ENCODE data around the gene POGLUT3.

Gene POGLUT3

GRCh38 chr11:108453207-108453835 lies 44.9 kb downstream of the POGLUT3 start:
- TF ChIP-seq, protein P1, sequence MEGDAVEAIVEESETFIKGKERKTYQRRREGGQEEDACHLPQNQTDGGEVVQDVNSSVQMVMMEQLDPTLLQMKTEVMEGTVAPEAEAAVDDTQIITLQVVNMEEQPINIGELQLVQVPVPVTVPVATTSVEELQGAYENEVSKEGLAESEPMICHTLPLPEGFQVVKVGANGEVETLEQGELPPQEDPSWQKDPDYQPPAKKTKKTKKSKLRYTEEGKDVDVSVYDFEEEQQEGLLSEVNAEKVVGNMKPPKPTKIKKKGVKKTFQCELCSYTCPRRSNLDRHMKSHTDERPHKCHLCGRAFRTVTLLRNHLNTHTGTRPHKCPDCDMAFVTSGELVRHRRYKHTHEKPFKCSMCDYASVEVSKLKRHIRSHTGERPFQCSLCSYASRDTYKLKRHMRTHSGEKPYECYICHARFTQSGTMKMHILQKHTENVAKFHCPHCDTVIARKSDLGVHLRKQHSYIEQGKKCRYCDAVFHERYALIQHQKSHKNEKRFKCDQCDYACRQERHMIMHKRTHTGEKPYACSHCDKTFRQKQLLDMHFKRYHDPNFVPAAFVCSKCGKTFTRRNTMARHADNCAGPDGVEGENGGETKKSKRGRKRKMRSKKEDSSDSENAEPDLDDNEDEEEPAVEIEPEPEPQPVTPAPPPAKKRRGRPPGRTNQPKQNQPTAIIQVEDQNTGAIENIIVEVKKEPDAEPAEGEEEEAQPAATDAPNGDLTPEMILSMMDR (IDR thresholded peaks at IDR 0.05) = no peak

Measured in LNCAP (cell line).